Caco-2 (cell line): Measurements from ENCODE around the gene RPS6KA2. TPM values are rescaled to one million over a fixed set of nuclear protein-coding genes. Genes with fewer than 3 reads are reported as not detected.

Experiments
- BruUV-seq: library from RNA; stranded (reverse); fragments of 400-500 nt; replicated peaks from 2 replicates; lab custom pipeline; 2021; lab: Mats Ljungman, UMichigan
- CTCF ChIA-PET: fragments of 300-600 bp; sonication (Branson Sonifier 250); formaldehyde crosslinking; loops from one replicate; lab custom pipeline; 2022; ENCODE audit warnings: antibody characterized with exemption; lab: Charles Lee
- POLR2A ChIA-PET: fragments of 300-600 bp; sonication (Branson Sonifier 250); formaldehyde crosslinking; loops from one replicate; lab custom pipeline; 2022; ENCODE audit warnings: antibody characterized with exemption; lab: Charles Lee
- DNase-seq, 2 experiments: peaks; one replicate each; pipeline versions ENCODE4 v3.0.0 to v3.0.0-alpha.2; 2020 to 2022
- H3K27me3 ChIP-seq: replicated peaks from 2 replicates; pipeline ENCODE4 v1.6.0; 2011; ENCODE audit warnings: low read length; ENCODE audit not compliant: control insufficient read depth, insufficient read depth
- H3K36me3 ChIP-seq: 2 replicates; pipeline ENCODE4 v1.5.1; 2011; ENCODE audit warnings: low read length; ENCODE audit not compliant: control insufficient read depth, insufficient read depth
- H3K4me1 ChIP-seq: fragments of 250-450 bp; sonication (Bioruptor Pico); 2 replicates; pipeline ENCODE4 v1.5.1; 2020; ENCODE audit warnings: mild to moderate bottlenecking
- H3K4me3 ChIP-seq: 2 replicates; pipeline ENCODE4 v1.5.1; 2011; ENCODE audit warnings: low read depth, mild to moderate bottlenecking, control low read depth, low read length
- H3K9me3 ChIP-seq: fragments of 250-450 bp; sonication (Bioruptor Pico); 2 replicates; pipeline ENCODE4 v1.5.1; 2020; ENCODE audit warnings: mild to moderate bottlenecking, moderate library complexity
- H3K27ac Mint-ChIP-seq: one replicate; pipeline ENCODE4 v1.8.0; 2022; ENCODE audit warnings: mixed read lengths; ENCODE audit not compliant: unreplicated experiment
- H3K27me3 Mint-ChIP-seq: one replicate; pipeline ENCODE4 v1.8.0; 2022; ENCODE audit warnings: mixed read lengths; ENCODE audit not compliant: insufficient read depth, unreplicated experiment
- H3K36me3 Mint-ChIP-seq: one replicate; pipeline ENCODE4 v1.8.0; 2022; ENCODE audit warnings: mild to moderate bottlenecking, mixed read lengths; ENCODE audit not compliant: insufficient read depth, unreplicated experiment
- H3K4me1 Mint-ChIP-seq: one replicate; pipeline ENCODE4 v1.8.0; 2022; ENCODE audit warnings: low read depth, mixed read lengths; ENCODE audit not compliant: unreplicated experiment
- H3K4me3 Mint-ChIP-seq: one replicate; pipeline ENCODE4 v1.8.0; 2022; ENCODE audit warnings: mild to moderate bottlenecking, moderate library complexity, mixed read lengths; ENCODE audit not compliant: unreplicated experiment
- H3K9me3 Mint-ChIP-seq: one replicate; pipeline ENCODE4 v1.8.0; 2022; ENCODE audit warnings: mixed read lengths; ENCODE audit not compliant: unreplicated experiment
- CTCF ChIP-seq, 2 experiments: fragments of 200-600 bp in 1 of 2; IDR thresholded peaks; 1 replicate in 1 of 2; 2 replicates in 1 of 2; pipeline versions ENCODE4 v1.5.1 to v1.8.0; 2011 to 2022; ENCODE audit warnings: antibody characterized with exemption in 1 of 2, control low read depth in 1 of 2, inconsistent platforms in 1 of 2, low read depth in 1 of 2, low read length in 1 of 2, mild to moderate bottlenecking in 1 of 2, moderate library complexity in 1 of 2; ENCODE audit not compliant: insufficient read depth in 1 of 2, severe bottlenecking in 1 of 2, unreplicated experiment in 1 of 2
- intact Hi-C: fragments of 100-400 bp; cut with micrococcal nuclease; formaldehyde crosslinking; loops from one replicate; pipeline ENCODE4 v1.10.0; 2022; ENCODE audit not compliant: unreplicated experiment
- total RNA-seq: library from RNA; stranded (reverse); gene quantifications from 2 replicates; pipeline ENCODE4 v1.2.3, GENCODE V29; 2022

Gene RPS6KA2
- total RNA-seq, 1 experiment from 2014 or later = 5.6 TPM

GRCh38 chr6:166462461-166463135, 164.5 kb downstream of the RPS6KA2 start:
- no TSS peak for BruUV-seq

GRCh38 chr6:166461821-166462460, 165.1 kb downstream of the RPS6KA2 start:
- no TSS peak for BruUV-seq
- no peak overlapping the region for H3K4me3 Mint-ChIP-seq
- POLR2A ChIA-PET = no interaction called here
- Histone ChIP-seq H3K4me1 (peaks cover 6% of the 10 kb centered on the region; the same call in 1 of the 2 replicates), H3K4me3 (no peak overlapping the region), H3K36me3 (no peaks in the 10 kb centered on the region), H3K27me3 (no peaks in the 10 kb centered on the region), H3K9me3 (no peaks in the 10 kb centered on the region)
- peaks cover 5% of the 10 kb centered on the region for H3K4me1 Mint-ChIP-seq
- no peak for TF ChIP-seq CTCF (IDR thresholded peaks at IDR 0.05; ENCODE audit: insufficient read depth in 1 of 2, low read depth in 1 of 2, low read length in 1 of 2, severe bottlenecking in 1 of 2, unreplicated experiment in 1 of 2)
- no peaks in the 10 kb centered on the region for H3K36me3 Mint-ChIP-seq
- no peaks in the 10 kb centered on the region for H3K9me3 Mint-ChIP-seq
- no peak for DNase-seq
- peaks cover 7% of the 10 kb centered on the region for H3K27me3 Mint-ChIP-seq
- intact Hi-C loops = no loop called here
- CTCF ChIA-PET = no interaction called here
- H3K27ac Mint-ChIP-seq = no peak overlapping the region

More at GRCh38 chr6:166462461-166463135, 164.5 kb downstream of the RPS6KA2 start:
- ChIA-PET CTCF (no interaction called here), POLR2A (no interaction called here)
- no peak for TF ChIP-seq CTCF (IDR thresholded peaks at IDR 0.05; ENCODE audit: insufficient read depth in 1 of 2, low read depth in 1 of 2, low read length in 1 of 2, severe bottlenecking in 1 of 2, unreplicated experiment in 1 of 2)
- Histone ChIP-seq H3K4me3 (no peak overlapping the region), H3K9me3 (no peaks in the 10 kb centered on the region), H3K4me1 (peaks cover 6% of the 10 kb centered on the region; the same call in 1 of the 2 replicates), H3K27me3 (no peaks in the 10 kb centered on the region), H3K36me3 (no peaks in the 10 kb centered on the region)
- intact Hi-C loops = no loop called here
- H3K4me1 Mint-ChIP-seq = peaks cover 9% of the 10 kb centered on the region
- no peaks in the 10 kb centered on the region for H3K9me3 Mint-ChIP-seq
- DNase-seq = no peak
- no peaks in the 10 kb centered on the region for H3K36me3 Mint-ChIP-seq
- H3K27ac Mint-ChIP-seq = no peak overlapping the region
- H3K27me3 Mint-ChIP-seq = peaks cover 10% of the 10 kb centered on the region
- no peak overlapping the region for H3K4me3 Mint-ChIP-seq

- H3K36me3 ChIP-seq = no peaks in the 10 kb centered on the region
- no peak overlapping the region for H3K4me3 ChIP-seq
- Mint-ChIP-seq H3K27ac (no peak overlapping the region), H3K9me3 (no peaks in the 10 kb centered on the region), H3K36me3 (no peaks in the 10 kb centered on the region), H3K4me1 (no peaks in the 10 kb centered on the region), H3K4me3 (no peak overlapping the region), H3K27me3 (peaks cover 3% of the 10 kb centered on the region)
- POLR2A ChIA-PET = no interaction called here
- no TSS peak for BruUV-seq
- intact Hi-C loops = no loop called here
- no peaks in the 10 kb centered on the region for H3K27me3 ChIP-seq
- CTCF ChIA-PET = no interaction called here
- TF ChIP-seq CTCF (IDR thresholded peaks at IDR 0.05; ENCODE audit: insufficient read depth in 1 of 2, low read depth in 1 of 2, low read length in 1 of 2, severe bottlenecking in 1 of 2, unreplicated experiment in 1 of 2) = no peak
- H3K9me3 ChIP-seq = no peaks in the 10 kb centered on the region
- no peak for DNase-seq
- 0 out of 2 replicates have a peak, but pooled peaks cover 3% of the 10 kb centered on the region for H3K4me1 ChIP-seq
These were observed 166.3 kb downstream of the RPS6KA2 start for GRCh38 chr6:166460473-166461437.
